ENCODE results near the gene TNFRSF4.
"Not testable (repeated sequence)": the region's sequence is repeated elsewhere in the genome, so short reads cannot be mapped to it uniquely, and the experiment has no call there.

Gene TNFRSF4

GRCh38 chr1:1213345-1214265 is at the start of gene TNFRSF4:
Gene TNFRSF4 (minus strand): TSS chr1:1214153. CDS start chr1:1214127, 26 bp downstream.
- no peak for DNase-seq (ENCODE audit: low spot score)

GRCh38 chr1:1262758-1263157 is 48.8 kb upstream of the TNFRSF4 start:
- DNase-seq (ENCODE audit: low spot score) = no peak

DNA sequence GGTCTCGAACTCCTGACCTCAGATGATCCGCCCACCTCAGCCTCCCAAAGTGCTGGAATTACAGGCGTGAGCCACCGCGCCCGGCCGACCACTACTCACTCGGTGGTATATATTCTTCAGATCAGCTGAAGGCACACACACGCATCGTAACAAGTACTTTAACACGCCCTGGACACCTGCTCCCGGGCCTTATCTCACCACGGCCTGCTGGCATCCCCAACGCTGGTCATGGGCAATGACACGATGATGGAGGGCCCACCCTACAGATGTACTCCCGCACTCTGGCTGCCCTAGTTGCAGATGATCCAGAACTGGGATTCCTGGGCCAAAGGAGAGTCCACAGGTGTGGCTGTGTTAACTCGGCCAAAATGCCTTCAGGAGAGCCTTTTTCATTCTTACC is 48.1 kb upstream of the TNFRSF4 start:
- DNase-seq (ENCODE audit: low spot score) = no peak

DNA sequence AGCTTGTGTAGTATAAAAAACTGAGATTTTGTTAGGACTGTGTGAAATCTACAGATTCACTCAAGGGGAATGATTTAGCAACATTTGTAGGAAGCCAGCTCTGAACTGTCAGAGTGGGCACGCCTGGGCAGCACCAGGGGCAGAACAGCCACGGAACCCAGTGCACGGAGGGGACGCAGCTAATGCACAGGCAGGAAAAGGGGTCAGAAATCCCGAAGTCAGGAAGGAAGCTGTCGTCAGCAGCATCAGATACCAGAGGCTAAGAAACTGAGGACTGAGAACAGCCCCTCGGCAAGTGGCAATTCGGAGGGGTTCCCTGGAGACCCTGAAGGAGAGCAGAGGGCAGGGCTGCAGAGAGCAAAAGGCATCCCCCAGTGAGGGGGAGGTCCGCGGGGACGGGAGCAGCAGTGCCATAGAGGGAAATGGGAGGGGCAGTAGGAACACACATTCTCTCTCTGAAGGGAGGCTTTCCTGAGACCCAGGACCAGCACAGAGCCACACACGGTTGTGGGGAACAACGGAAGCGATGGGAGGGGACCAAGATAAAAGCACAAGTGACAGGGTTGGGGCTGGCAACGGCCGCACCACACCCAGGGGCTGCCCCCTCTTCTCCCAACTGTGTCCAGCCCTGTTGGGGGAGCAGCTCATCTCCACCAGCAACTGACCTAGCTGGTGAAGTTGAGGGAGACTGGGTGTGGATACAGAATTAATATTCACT is 47.0 kb upstream of the TNFRSF4 start:
- DNase-seq (ENCODE audit: low spot score) = no peak

- no peak for DNase-seq (ENCODE audit: low spot score)
Observed at GRCh38 chr1:1259951-1260600, 46.1 kb upstream of the TNFRSF4 start.

- no peak for DNase-seq (ENCODE audit: low spot score)
Observed at GRCh38 chr1:1259540-1259939, 45.6 kb upstream of the TNFRSF4 start.

GRCh38 chr1:1259119-1259488 is 45.2 kb upstream of the TNFRSF4 start:
- DNase-seq (ENCODE audit: low spot score) = no peak

- DNase-seq (ENCODE audit: low spot score) = no peak
Observed at GRCh38 chr1:1256956-1257871, 43.3 kb upstream of the TNFRSF4 start.

DNA sequence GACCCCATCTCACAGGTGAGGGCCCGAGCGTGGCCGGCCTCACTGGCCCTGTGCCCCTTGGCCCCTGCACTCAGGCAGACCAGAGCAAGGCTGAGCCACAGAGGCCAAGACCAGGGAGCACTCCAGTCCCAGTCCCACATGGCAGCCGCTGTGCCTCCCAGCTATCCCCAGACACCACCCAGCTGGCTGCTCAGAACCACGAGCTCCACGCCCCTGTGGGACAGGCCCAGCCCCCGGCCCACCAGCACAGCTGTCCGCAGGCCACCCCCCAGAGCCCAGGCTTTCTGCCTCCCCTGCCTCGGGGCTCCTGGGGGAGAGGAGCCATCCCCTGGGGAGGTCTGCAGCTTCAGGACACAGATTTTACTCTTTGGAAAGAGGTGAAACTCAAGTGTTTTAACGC is 41.7 kb upstream of the TNFRSF4 start:
- DNase-seq (ENCODE audit: low spot score) = no peak

DNA sequence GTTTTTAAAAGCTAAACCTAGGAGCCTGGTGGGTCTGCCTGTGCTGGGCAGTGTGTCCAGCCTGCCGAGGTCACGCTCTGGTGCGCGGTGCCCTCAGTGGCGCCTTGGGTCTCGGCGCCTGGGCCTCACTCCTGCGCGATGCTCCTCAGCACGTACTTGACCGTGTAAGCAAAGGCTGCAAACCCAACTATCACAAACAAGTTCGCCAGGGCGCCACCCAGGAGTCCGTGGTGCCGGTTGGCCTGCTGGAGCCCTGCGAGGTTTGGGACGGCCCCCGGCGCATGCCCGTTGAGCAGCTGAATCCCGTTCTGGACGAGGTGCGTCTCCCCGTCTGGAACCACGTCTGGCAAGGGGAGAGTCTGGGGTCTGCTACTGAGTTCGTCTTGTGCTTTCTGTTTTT is 41.1 kb upstream of the TNFRSF4 start:
- no peak for DNase-seq (ENCODE audit: low spot score)

DNA sequence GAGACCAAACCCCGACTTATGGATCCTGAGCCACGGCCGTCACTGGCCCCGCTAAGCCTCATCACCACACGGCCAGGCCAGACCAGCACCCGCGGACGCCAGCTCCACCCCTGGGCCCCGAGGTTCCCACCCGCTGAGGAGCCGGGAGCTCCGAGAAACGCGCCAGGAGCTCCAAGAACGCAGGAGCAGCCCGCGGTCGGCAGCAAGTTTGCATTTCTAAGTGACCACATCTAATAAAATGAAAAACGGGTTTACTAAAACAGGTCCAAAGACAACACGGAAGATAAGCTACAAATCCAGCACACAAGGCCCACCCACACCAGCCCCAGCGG is 40.7 kb upstream of the TNFRSF4 start:
- no peak for DNase-seq (ENCODE audit: low spot score)

DNA sequence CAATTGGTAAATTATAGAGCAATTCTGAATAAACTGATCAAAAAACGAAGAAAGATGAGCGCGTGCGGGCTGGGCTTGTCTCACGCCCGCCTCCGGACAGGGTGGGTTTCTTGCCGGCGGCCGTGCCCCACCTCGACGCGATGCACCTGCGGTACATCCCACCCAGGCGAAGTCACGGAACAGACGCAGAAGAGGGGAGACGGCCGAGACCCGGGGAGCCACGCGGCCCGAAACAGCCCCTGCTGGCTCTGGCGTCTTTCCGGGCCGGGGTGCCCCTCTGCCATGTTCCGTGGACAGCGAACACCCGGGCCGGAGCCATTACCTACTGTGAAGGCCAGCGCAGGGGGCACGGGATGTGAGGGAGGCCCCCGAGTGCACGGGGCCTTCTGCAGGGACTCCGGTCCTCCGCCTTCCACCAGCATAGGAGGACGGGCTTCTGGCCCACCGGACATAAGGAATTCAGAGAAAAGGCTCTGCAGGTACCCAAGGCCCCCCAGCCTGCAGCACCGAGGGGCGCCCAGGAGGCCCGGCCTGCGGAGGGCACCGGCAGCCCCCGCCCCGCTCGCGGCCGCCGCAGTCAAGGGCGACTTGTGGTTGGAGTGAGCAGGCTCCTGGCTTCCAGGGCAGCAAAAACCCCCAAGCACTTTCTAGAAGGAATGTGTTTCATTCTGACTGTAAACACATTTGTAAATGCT is 40.2 kb upstream of the TNFRSF4 start:
- DNase-seq (ENCODE audit: low spot score) = no peak

DNA sequence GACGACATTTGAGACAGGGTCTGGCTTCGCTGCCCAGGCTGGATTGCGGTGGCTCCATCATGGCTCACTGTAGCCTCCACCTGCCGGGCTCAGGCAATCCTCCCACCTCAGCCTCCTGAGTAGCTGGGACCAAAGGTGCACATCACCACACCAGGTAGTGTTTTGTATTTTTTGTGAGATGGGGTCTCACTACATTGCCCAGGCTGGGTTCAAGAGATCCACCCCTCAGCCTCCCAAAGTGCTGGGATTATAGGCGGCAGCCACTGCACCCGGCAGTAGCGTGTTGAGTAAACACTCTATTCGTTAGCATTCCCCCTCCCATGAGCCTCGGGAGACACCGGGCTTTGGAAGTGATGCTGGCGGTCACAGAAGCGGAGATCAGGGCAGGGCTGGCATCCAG is 39.4 kb upstream of the TNFRSF4 start:
- no peak for DNase-seq (ENCODE audit: low spot score)

- peak; percentile 63 for DNase-seq (ENCODE audit: low spot score)
Observed at GRCh38 chr1:1250786-1251284, 36.9 kb upstream of the TNFRSF4 start.

DNA sequence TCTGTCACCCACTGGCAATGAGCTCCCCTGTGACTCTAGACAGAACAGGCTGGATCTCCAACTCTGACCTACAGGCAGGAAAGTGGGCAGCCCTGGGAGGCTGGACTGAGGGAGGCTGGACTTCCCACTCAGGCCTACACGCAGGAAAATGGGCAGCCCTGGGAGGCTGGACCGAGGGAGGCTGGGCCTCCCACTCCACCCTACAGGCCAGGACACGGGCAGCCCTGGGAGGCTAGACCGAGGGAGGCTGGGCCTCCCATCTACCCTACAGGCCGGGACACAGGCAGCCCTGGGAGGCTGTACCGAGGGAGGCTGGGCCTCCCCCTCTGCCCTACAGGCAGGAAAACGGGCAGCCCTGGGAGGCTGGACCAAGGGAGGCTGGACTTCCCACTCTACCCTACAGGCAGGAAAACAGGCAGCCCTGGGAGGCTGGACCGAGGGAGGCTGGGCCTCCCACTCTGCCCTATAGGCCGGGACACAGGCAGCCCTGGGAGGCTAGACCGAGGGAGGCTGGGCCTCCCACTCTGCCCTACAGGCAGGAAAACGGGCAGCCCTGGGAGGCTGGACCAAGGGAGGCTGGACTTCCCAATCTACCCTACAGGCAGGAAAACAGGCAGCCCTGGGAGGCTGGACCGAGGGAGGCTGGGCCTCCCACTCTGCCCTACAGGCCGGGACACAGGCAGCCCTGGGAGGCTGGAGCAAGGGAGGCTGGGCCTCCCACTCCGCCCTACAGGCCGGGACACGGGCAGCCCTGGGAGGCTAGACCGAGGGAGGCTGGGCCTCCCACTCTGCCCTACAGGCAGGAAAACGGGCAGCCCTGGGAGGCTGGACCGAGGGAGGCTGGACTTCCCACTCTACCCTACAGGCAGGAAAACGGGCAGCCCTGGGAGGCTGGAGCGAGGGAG is 34.3 kb upstream of the TNFRSF4 start:
- DNase-seq (ENCODE audit: low spot score) = not testable (repeated sequence)

- DNase-seq (ENCODE audit: low spot score) = no peak
Observed at GRCh38 chr1:1247341-1247913, 33.5 kb upstream of the TNFRSF4 start.

DNA sequence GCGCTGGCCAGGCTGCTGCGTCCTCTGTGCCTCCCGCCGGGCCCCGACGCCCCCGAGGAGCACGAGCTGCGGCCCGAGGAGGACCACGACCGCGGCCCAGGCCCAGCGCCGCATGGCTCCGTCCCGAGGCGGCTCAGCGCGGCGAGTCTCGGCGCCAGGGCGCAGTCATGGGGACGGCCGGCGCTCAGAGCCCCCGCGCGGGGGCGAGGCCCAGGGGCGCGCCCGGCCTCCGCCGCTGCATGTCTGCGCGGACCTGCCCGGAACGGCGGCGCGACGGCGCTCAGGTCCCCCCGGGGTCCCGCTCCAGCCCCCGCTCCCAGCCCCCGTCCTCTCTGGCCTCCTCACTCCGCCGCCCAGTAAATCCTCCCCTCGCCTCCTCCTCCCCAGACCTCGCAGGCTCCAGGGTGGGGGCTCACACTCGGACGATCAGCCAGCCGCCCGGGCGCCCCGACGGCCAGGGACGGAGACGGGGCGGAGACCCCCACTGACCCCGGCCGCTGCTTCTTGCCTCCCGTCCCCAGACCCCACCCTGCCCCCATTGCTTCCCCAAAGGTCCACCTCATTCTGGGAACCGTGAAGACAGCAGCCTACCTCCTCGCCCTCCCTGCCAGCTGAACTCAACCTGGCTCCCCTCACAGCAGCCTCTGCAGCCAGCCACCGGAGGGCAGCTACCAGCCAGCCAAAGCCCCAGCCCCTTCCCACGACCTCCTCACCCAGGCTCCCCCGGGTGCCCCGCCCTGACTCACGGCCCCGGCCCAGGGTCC is 32.8 kb upstream of the TNFRSF4 start, which contains the start of gene C1QTNF12:
Gene C1QTNF12 (minus strand): TSS at position 146 of the 764 bp plus-strand sequence. CDS start 32 bp downstream, at position 114.
- DNase-seq (ENCODE audit: low spot score) = no peak

DNA sequence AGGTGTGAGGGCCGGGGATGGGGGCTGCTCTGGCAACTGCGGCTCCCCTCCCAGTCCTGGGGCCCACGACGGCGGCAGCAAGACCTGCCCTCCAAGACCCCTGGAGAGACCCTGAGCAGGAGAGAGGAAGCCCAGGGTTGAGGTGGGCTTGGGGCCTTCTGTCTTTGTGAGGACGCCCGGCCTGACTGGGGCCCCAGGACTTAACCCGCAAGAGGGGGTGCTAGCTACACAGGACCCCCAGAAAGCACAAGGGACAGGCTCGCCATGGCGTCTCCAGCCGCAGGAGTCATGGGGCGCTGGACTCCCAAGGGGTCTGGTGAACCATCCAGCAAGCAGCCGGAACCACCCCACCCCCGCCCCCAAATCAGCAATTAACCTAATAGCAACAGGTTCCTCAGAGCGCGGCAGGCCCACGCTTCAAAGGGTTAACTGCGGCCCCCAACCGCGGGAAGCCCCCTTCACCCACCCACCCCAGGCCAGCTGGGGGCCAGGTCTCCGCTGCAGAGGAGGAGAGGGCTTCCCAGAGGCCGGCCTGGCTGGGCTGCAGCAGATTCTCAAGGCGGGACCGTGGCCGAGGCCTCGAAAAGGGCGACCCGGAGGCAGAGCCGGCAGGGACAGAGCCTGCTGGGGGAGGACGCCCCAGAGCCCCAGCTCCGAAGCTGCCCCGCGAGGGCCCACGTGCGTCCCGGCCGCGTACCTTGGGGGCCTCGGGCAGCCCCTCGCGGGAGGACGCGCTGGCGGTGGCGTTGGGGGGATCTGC is 32.0 kb upstream of the TNFRSF4 start:
- no peak for DNase-seq (ENCODE audit: low spot score)

All from germinal center (tissue), 1 donor.